GM18498 (cell line): ENCODE results near the gene LCN15.

Experiments
- ATAC-seq: cut with Tn5 transposase; IDR thresholded peaks from one replicate; pipeline ENCODE4 v1.9.1; 2021; ENCODE audit warnings: mild to moderate bottlenecking, moderate library complexity; ENCODE audit not compliant: unreplicated experiment

The LCN15 gene

GRCh38 chr9:136741883-136742571 lies 22.3 kb downstream of the LCN15 start:
- ATAC-seq, result no peak

GRCh38 chr9:136740971-136741882 lies 23.1 kb downstream of the LCN15 start:
- no peak for ATAC-seq

GRCh38 chr9:136740491-136740890 lies 23.8 kb downstream of the LCN15 start:
- ATAC-seq, result no peak

- no peak for ATAC-seq
Observed at GRCh38 chr9:136740069-136740468, 24.2 kb downstream of the LCN15 start.

- ATAC-seq, result no peak
Observed at GRCh38 chr9:136739509-136739908, 24.8 kb downstream of the LCN15 start.

- ATAC-seq, result no peak
Observed at GRCh38 chr9:136738960-136739359, 25.4 kb downstream of the LCN15 start.

- no peak for ATAC-seq
Observed at GRCh38 chr9:136735812-136736480, 28.4 kb downstream of the LCN15 start.

- ATAC-seq, result no peak
Observed at GRCh38 chr9:136734837-136735496, 29.4 kb downstream of the LCN15 start.

- ATAC-seq, result no peak
Observed at GRCh38 chr9:136733611-136734010, 30.7 kb downstream of the LCN15 start.

GRCh38 chr9:136732444-136733178 lies 31.7 kb downstream of the LCN15 start:
- ATAC-seq, result no peak

GRCh38 chr9:136729926-136730325 lies 34.4 kb downstream of the LCN15 start:
- ATAC-seq, result no peak

GRCh38 chr9:136729144-136729543 lies 35.2 kb downstream of the LCN15 start:
- ATAC-seq, result no peak

GRCh38 chr9:136728548-136729123 lies 35.7 kb downstream of the LCN15 start:
- ATAC-seq, result peak; percentile 22

GRCh38 chr9:136728080-136728547 lies 36.2 kb downstream of the LCN15 start:
- peak; percentile 71 for ATAC-seq

GRCh38 chr9:136726631-136727191 lies 37.6 kb downstream of the LCN15 start:
- no peak for ATAC-seq

- no peak for ATAC-seq
Observed at GRCh38 chr9:136726118-136726517, 38.2 kb downstream of the LCN15 start.

GRCh38 chr9:136725612-136726011 lies 38.7 kb downstream of the LCN15 start:
- no peak for ATAC-seq

- no peak for ATAC-seq
Observed at GRCh38 chr9:136724772-136725171, 39.5 kb downstream of the LCN15 start.

GRCh38 chr9:136723989-136724388 lies 40.3 kb downstream of the LCN15 start:
- no peak for ATAC-seq
